ENCODE measurements around the gene C6orf15.

C6orf15 gene

DNA sequence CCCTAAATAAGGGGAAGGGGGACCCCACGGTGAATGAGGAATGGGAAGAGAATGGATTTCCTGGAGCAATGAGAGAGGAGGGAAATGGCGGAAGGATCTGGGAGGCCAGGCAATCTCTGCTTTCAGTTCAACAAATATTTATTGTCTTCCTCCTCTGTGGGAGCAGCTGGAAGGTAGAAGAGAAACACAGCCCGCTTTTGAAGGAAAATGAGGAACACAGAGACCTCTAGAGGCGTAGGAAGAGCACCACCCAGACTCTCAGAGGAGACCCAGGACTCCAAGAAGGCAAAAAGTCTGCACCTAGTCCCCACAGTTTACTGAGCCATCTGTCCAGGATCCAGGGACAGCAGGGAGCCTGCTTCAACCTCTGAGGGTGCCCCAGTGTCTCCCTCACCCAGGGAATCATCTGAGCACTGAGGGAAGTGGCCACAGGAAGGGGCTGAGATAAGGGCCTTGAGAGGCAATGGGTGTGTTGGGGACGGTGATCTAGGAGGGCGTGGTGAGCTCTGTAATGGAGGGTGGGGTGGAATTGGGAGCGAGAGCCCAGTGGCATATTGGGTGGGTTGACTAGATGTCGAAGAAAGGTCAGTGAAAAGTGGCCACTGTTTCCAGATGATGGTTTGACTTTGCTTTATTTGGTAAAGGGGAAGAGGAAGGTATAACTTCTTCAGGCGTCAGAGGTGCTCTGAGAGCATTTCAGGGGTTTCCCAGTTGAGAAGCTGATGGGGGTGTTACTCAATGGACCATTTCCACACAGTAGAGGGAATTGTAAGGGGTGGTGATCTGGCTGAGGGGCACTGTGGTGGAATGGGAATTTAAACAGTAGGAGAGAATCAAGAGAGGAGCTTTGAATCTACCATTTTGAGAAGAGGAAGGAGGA, 2.8 kb upstream of the C6orf15 start:
- Histone ChIP-seq H3K36me3 (ENCODE audit: insufficient read depth) (no peaks in the 10 kb centered on the region), H2AFZ (ENCODE audit: low read depth) (no peak overlapping the region)
- TF ChIP-seq, protein P1, sequence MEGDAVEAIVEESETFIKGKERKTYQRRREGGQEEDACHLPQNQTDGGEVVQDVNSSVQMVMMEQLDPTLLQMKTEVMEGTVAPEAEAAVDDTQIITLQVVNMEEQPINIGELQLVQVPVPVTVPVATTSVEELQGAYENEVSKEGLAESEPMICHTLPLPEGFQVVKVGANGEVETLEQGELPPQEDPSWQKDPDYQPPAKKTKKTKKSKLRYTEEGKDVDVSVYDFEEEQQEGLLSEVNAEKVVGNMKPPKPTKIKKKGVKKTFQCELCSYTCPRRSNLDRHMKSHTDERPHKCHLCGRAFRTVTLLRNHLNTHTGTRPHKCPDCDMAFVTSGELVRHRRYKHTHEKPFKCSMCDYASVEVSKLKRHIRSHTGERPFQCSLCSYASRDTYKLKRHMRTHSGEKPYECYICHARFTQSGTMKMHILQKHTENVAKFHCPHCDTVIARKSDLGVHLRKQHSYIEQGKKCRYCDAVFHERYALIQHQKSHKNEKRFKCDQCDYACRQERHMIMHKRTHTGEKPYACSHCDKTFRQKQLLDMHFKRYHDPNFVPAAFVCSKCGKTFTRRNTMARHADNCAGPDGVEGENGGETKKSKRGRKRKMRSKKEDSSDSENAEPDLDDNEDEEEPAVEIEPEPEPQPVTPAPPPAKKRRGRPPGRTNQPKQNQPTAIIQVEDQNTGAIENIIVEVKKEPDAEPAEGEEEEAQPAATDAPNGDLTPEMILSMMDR (conservative IDR thresholded peaks at IDR 0.05; ENCODE audit: low read depth, low read length) = no peak

DNA sequence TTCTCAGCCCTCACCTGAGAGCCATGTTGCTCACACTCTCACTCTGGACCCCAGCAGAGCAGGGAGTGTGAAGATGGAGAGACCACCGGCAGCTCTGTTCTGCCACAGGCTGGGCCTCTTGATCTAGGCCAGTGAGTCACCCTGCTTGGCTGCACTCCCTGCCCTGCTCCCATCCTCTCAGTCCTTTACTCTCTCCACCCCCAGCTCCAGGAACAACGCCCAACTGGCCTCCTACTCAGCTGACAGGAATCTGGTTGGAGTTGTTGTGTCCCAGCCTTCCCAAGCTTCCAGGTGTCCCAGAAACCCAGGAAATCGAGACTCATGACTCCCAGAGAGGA, 2.1 kb upstream of the C6orf15 start, which contains the start of gene PSORS1C1:
Gene PSORS1C1 (plus strand): TSS at position 260 of the 338 bp plus-strand sequence. CDS start 14,833 bp downstream, outside the sequence.
- H3K36me3 ChIP-seq (ENCODE audit: insufficient read depth) = no peaks in the 10 kb centered on the region
- no peaks in the 10 kb centered on the region for H3K79me2 ChIP-seq (ENCODE audit: insufficient read depth, low read depth)
- H3K4me1 ChIP-seq (ENCODE audit: low read depth, poor library complexity, severe bottlenecking) = no peaks in the 10 kb centered on the region
- H3K4me3 ChIP-seq (IDR thresholded peaks at IDR 0.05; ENCODE audit: insufficient read depth, low read depth, low read length) = no peak within 1 kb of the TSS
- no peak within 1 kb of the TSS for H3K27ac ChIP-seq
- no peak within 1 kb of the TSS for H3K4me2 ChIP-seq
- H2AFZ ChIP-seq (ENCODE audit: low read depth) = no peak within 1 kb of the TSS
- peaks cover 57% of the 10 kb centered on the region for H3K27me3 ChIP-seq (ENCODE audit: insufficient read depth, low read depth)
- no peak within 1 kb of the TSS for H3K9ac ChIP-seq
- H4K20me1 ChIP-seq (ENCODE audit: insufficient read depth) = no peaks in the 10 kb centered on the region
- TF ChIP-seq, protein P1 (conservative IDR thresholded peaks at IDR 0.05; ENCODE audit: low read depth, low read length) = no peak

More for the DNA sequence above, 2.8 kb upstream of the C6orf15 start:
- no peak overlapping the region for H3K4me3 ChIP-seq (IDR thresholded peaks at IDR 0.05; ENCODE audit: insufficient read depth, low read depth, low read length)
- peaks cover 50% of the 10 kb centered on the region; the same call in 1 of the 2 replicates for H3K27me3 ChIP-seq (ENCODE audit: insufficient read depth, low read depth)
- H3K4me1 ChIP-seq (ENCODE audit: low read depth, poor library complexity, severe bottlenecking) = no peaks in the 10 kb centered on the region
- H3K27ac ChIP-seq = no peak overlapping the region
- no peak overlapping the region for H3K9ac ChIP-seq
- H4K20me1 ChIP-seq (ENCODE audit: insufficient read depth) = no peaks in the 10 kb centered on the region
- no peak overlapping the region for H3K4me2 ChIP-seq
- no peaks in the 10 kb centered on the region for H3K79me2 ChIP-seq (ENCODE audit: insufficient read depth, low read depth)

GRCh38 chr6:31113861-31114540, 1.6 kb upstream of the C6orf15 start:
- Histone ChIP-seq H2AFZ (ENCODE audit: low read depth) (no peak overlapping the region), H3K4me2 (no peak overlapping the region), H4K20me1 (ENCODE audit: insufficient read depth) (no peaks in the 10 kb centered on the region), H3K4me1 (ENCODE audit: low read depth, poor library complexity, severe bottlenecking) (no peaks in the 10 kb centered on the region), H3K79me2 (ENCODE audit: insufficient read depth, low read depth) (no peaks in the 10 kb centered on the region), H3K27me3 (ENCODE audit: insufficient read depth, low read depth) (peaks cover 53% of the 10 kb centered on the region), H3K36me3 (ENCODE audit: insufficient read depth) (no peaks in the 10 kb centered on the region), H3K9ac (no peak overlapping the region), H3K4me3 (IDR thresholded peaks at IDR 0.05; ENCODE audit: insufficient read depth, low read depth, low read length) (no peak overlapping the region), H3K27ac (no peak overlapping the region)
- TF ChIP-seq, protein P1 (conservative IDR thresholded peaks at IDR 0.05; ENCODE audit: low read depth, low read length) = no peak

DNA sequence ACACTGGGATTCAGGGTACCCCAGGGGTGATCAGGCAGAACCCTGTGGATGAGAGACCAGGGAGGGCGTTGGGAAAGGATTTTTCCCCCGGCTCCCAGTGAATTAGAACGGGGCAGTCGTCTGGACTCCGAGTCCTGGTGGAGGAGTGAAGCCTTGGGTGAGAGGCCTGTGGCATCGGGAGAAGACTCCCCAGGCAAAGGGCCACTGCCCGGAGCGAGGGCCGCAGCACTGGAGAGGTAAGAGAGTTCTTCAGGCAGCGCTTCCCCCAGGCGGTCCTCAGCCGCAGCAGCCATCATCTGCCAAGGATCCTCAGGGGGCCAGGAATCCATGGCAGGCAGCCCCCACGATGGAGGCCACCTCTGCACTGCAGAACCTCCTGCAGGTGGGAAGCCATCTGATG, 663 bp downstream of the C6orf15 start:
- no peak overlapping the region for H3K27ac ChIP-seq
- H3K4me2 ChIP-seq = no peak overlapping the region
- H3K36me3 ChIP-seq (ENCODE audit: insufficient read depth) = no peaks in the 10 kb centered on the region
- H4K20me1 ChIP-seq (ENCODE audit: insufficient read depth) = no peaks in the 10 kb centered on the region
- TF ChIP-seq, protein P1 (conservative IDR thresholded peaks at IDR 0.05; ENCODE audit: low read depth, low read length) = no peak
- H2AFZ ChIP-seq (ENCODE audit: low read depth) = no peak overlapping the region
- H3K9ac ChIP-seq = no peak overlapping the region
- peaks cover 31% of the 10 kb centered on the region for H3K27me3 ChIP-seq (ENCODE audit: insufficient read depth, low read depth)
- no peak overlapping the region for H3K4me3 ChIP-seq (IDR thresholded peaks at IDR 0.05; ENCODE audit: insufficient read depth, low read depth, low read length)
- H3K79me2 ChIP-seq (ENCODE audit: insufficient read depth, low read depth) = no peaks in the 10 kb centered on the region
- H3K4me1 ChIP-seq (ENCODE audit: low read depth, poor library complexity, severe bottlenecking) = no peaks in the 10 kb centered on the region

All from KMS-11 (cell line).